ENCODE data around the gene ORAI2.

The ORAI2 gene

GRCh38 chr7:102413611-102414010 lies 19.8 kb upstream of the ORAI2 start:
- DNase-seq (ENCODE audit: low read depth in 4 of 4, low spot score in 1 of 4), result no peak

- peak in 1 of 4 experiments; percentile 59 for DNase-seq (ENCODE audit: low read depth in 4 of 4, low spot score in 1 of 4)
These were observed 17.6 kb upstream of the ORAI2 start for GRCh38 chr7:102415685-102416225.

GRCh38 chr7:102416406-102416805 lies 17.0 kb upstream of the ORAI2 start:
- DNase-seq (ENCODE audit: low read depth in 4 of 4, low spot score in 1 of 4), result no peak

GRCh38 chr7:102417105-102417504 lies 16.3 kb upstream of the ORAI2 start:
- DNase-seq (ENCODE audit: low read depth in 4 of 4, low spot score in 1 of 4), result no peak

DNA sequence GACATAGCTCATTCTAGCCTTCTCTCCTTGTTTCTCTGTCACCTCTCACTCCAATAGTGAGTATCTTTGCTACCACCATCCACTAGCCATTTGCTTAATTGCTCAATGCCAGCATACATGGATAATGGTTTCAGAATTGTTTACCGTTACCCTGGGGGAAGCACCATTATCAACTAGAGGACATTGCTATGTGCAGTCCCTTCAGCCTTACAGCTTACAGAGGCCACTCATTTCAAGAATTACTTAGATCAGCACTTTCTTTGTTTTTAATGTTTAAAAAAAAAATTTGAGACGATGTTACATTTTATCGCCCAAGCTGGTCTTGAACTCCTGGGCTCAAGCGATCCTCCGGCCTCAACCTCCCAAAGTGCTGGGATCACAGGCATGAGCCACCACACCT lies 14.8 kb upstream of the ORAI2 start:
- DNase-seq (ENCODE audit: low read depth in 4 of 4, low spot score in 1 of 4), result no peak

GRCh38 chr7:102421706-102422240 lies 11.6 kb upstream of the ORAI2 start:
- DNase-seq (ENCODE audit: low read depth in 4 of 4, low spot score in 1 of 4), result no peak

DNA sequence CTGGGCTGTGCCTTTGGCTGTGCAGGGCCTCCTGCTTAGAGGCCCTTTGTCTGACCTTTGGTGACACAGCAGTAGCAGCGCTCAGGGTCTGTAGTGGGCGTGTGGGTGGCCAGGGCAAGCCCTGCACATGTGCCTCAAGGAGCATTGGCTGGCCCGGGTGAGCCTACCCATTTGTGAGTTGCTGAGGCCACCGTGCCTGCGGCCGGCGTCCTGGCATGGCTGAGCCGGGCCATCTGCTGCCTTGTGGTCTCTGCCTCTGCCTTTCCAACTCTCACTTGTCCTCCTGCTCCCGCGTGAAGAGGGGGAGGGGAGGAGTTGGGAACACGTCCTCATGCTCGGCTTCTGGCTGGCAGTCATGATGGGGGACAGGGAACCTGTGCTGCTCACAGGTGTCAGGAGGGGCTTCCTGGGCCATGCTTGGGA lies 9.2 kb upstream of the ORAI2 start:
- DNase-seq (ENCODE audit: low read depth in 4 of 4, low spot score in 1 of 4), result no peak

DNA sequence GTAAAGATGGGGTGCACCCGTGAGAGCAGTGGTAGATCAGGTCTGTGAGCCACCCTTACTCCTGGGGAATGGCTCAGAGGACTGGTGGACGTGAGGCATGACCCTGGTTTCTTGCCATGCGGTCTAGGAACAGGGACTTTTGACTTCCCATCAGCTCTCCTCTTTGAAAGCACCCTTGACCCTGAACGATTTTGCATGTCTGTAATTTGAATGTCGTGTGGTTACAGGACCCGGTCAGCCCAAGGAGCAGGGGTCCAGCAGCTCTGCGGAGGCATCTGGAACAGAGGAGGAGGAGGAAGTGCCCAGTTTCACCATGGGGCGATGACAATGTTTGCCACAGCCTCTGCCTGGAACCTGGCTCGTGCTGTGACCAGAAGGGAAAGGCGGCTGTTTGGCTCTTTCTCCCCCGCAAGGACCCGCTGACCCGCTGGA lies 8.6 kb upstream of the ORAI2 start:
- DNase-seq (ENCODE audit: low read depth in 4 of 4, low spot score in 1 of 4), result no peak

DNA sequence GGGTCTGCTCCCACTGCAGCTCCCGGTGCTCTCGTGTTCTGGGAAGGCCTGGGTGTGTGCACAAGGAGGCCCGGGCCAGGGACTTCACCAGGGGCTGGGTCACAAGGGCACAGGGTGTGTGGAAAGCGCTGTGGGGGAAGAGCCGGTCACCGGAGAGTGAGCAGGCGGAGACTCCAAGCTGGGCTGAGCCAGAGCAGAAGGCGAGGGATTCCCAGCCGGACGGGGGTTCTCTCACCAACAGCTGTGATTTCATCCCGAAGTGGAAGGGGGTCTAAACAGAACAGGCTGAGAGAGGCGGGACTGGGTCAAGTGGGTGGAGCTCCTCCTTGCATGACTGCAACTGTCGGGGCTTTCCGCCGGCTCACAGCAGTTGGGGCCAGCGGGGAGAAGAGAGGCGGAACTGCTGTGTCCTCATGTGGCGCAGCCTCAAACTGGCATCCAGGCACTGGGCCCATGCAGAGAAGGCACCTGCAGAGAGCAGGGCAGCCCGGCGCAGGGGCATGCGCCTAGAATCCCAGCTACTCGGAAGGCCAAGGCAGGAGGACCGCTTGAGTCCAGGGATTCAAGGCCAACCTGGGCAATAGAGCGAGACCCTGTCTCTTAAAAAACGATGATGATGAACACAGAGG lies 7.6 kb upstream of the ORAI2 start:
- peak; percentile 61 to 76 (median 67) for DNase-seq (ENCODE audit: low read depth in 4 of 4, low spot score in 1 of 4)

- DNase-seq (ENCODE audit: low read depth in 4 of 4, low spot score in 1 of 4), result peak in 3 of 4 experiments; percentile 40 to 75 (median 64)
These were observed 6.9 kb upstream of the ORAI2 start for GRCh38 chr7:102426268-102427018.

GRCh38 chr7:102427019-102427405 lies 6.4 kb upstream of the ORAI2 start:
- DNase-seq (ENCODE audit: low read depth in 4 of 4, low spot score in 1 of 4), result no peak

DNA sequence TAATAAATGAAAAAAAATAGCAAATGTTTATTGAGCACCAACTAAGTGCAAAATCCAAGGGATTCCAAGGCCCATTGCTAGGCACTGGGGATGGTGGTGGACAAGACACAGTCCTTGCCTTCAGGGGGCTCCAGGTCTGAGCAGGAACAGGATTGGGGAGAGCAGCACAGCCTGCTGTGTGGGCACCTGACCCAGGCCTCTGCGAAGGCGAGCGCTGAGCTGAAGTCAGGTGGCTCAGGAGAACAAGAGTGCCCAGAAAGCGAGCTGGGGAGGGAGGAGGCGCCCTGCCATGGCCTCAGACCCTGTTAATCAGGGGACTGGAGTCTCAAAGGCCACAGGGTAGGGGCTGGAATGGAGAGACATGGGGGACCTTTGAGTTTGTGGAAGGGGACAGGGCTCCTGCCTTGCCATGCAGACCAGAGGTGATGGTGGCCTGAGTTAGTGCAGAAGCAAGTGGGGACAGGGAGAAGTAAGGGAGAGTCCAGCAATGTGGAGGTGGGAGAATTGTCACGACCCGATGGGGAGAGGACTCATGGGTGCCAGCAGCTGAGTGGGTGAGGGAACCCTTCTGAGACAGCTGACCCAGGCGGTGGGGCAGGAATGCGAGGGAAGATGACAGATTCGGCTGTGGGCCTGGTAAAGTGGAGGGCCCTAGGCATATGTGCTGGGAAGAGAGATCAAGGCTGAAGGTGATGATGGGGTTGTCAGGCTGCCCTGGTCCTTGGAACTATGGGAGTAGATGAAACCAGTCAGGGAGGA lies 4.1 kb upstream of the ORAI2 start:
- DNase-seq (ENCODE audit: low read depth in 4 of 4, low spot score in 1 of 4), result no peak

- DNase-seq (ENCODE audit: low read depth in 4 of 4, low spot score in 1 of 4), result peak in 1 of 4 experiments; percentile 33
These were observed 1.6 kb upstream of the ORAI2 start for GRCh38 chr7:102431617-102432298.

- no peak for DNase-seq (ENCODE audit: low read depth in 4 of 4, low spot score in 1 of 4)
These were observed 745 bp upstream of the ORAI2 start for GRCh38 chr7:102432442-102433218.

DNA sequence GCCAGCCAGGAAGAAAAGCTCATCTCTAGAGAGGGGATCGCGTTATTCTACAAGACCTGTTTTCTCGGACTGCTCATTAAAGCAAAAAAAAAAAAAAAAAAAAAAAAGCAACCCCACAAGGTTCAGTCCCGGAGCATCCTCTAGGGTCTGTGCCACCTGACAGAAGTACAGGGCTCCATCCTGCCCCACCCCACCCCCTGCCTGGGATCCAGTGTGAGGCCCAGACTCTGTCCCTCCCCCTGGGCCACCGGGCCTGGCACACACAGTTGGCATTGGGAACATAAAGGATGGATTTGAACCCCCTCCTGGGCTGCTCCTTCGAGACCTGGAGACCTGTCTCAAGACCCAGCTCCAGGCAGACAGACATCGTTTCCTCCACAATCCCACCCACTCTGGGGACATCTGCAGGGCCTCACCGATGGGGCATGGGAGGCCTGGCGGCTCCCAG lies 688 bp downstream of the ORAI2 start:
- DNase-seq (ENCODE audit: low read depth in 4 of 4, low spot score in 1 of 4), result no peak

DNA sequence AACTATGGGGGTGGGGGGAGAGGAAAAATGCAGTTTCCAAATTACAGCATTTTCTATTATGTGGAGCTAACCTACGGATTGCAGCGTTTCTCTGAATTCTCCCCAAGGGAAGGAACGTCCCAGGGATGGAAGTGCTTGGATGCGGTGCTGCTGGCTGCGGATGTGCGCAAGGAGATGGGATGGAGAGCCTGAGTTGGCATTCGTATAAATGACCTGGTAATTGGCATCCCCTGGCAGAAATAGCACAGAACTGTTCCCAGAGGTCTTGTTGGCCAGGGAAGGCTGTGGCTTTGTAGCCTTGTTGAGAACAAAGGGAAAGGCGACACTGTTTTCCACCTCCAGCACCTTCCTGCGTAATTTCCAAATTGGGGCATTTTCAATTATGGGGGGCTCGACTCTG lies 2.7 kb downstream of the ORAI2 start:
- no peak for DNase-seq (ENCODE audit: low read depth in 4 of 4, low spot score in 1 of 4)

DNA sequence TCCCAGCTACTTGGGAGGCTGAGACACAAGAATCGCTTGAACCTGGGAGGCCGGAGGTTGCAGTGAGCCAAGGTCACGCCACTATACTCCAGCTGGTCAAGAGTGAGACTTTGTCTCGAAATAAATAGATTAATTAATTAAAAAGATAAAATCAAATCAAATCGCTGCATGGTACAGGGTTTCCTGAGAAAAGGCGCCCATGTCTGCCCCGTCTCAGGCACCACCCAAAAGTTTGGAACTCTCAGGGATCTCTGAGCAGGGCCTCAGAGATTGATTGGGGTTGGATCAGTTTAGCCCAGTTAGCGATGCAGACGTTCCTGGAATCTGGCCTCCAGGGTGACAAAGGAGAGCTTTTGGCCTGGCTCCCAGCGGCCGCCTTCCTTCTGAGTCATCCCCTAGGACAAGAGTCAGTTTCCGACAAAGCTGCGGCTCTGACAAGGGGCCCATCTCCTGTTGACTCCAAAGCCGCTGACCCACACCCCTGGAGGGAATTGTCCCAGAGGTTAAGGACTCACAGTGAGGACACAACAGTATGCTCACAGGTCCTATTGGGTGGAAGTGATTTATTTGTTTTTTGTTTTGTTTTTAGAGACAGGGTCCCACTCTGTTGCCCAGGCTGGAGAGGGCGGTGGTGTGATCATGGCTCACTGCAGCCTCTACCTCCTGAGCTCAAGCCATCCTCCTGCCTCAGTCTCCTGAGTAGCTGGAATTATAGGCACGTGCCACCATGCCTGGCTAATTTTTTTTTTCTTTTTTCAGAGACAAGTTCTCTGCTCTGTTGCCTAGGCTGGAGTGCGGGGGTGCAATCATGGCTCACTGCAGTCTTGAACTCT lies 6.8 kb downstream of the ORAI2 start:
- DNase-seq (ENCODE audit: low read depth in 4 of 4, low spot score in 1 of 4), result no peak

- no peak for DNase-seq (ENCODE audit: low read depth in 4 of 4, low spot score in 1 of 4)
These were observed 11.7 kb downstream of the ORAI2 start for GRCh38 chr7:102444961-102445673.

- no peak for DNase-seq (ENCODE audit: low read depth in 4 of 4, low spot score in 1 of 4)
These were observed 12.3 kb downstream of the ORAI2 start for GRCh38 chr7:102445674-102446071.

Data from stimulated activated CD4-positive, alpha-beta T cell treated with anti-CD3 and anti-CD28 coated beads, Interleukin-1b, Interleukin-23, amount 100 ng/mL, for 24 hours (primary cell).